Measurements from ENCODE around the gene F12. TPM values are rescaled to one million over a fixed set of nuclear protein-coding genes. Genes with fewer than 3 reads are reported as not detected.

F12 gene
- total RNA-seq, 1 donor from 2014 or later, result 1.8 TPM

- Mint-ChIP-seq H3K9me3 (ENCODE audit: low read depth) (no peaks in the 10 kb centered on the region), H3K27ac (ENCODE audit: unreplicated experiment) (no peak overlapping the region), H3K27me3 (ENCODE audit: low read depth) (no peaks in the 10 kb centered on the region), H3K36me3 (ENCODE audit: low read depth) (no peaks in the 10 kb centered on the region), H3K4me3 (ENCODE audit: unreplicated experiment) (no peak overlapping the region), H3K4me1 (ENCODE audit: low read depth) (peaks cover 14% of the 10 kb centered on the region)
- TF ChIP-seq CTCF (IDR thresholded peaks at IDR 0.05), result no peak
- no peak for DNase-seq (ENCODE audit: low spot score)
These were observed 35.6 kb downstream of the F12 start for GRCh38 chr5:177373806-177374205.

- H3K4me1 Mint-ChIP-seq (ENCODE audit: low read depth), result peaks cover 17% of the 10 kb centered on the region
- no peaks in the 10 kb centered on the region for H3K9me3 Mint-ChIP-seq (ENCODE audit: low read depth)
- no peak overlapping the region for H3K4me3 Mint-ChIP-seq (ENCODE audit: unreplicated experiment)
- no peaks in the 10 kb centered on the region for H3K27me3 Mint-ChIP-seq (ENCODE audit: low read depth)
- no peak for TF ChIP-seq CTCF (IDR thresholded peaks at IDR 0.05)
- no peak for DNase-seq (ENCODE audit: low spot score)
- no peak overlapping the region for H3K27ac Mint-ChIP-seq (ENCODE audit: unreplicated experiment)
- H3K36me3 Mint-ChIP-seq (ENCODE audit: low read depth), result no peaks in the 10 kb centered on the region
These were observed 36.5 kb downstream of the F12 start for GRCh38 chr5:177372910-177373309.

- no peak for DNase-seq (ENCODE audit: low spot score)
- H3K9me3 Mint-ChIP-seq (ENCODE audit: low read depth), result no peaks in the 10 kb centered on the region
- no peak overlapping the region for H3K4me3 Mint-ChIP-seq (ENCODE audit: unreplicated experiment)
- no peaks in the 10 kb centered on the region for H3K36me3 Mint-ChIP-seq (ENCODE audit: low read depth)
- TF ChIP-seq CTCF (IDR thresholded peaks at IDR 0.05), result no peak
- no peak overlapping the region for H3K27ac Mint-ChIP-seq (ENCODE audit: unreplicated experiment)
- H3K27me3 Mint-ChIP-seq (ENCODE audit: low read depth), result no peaks in the 10 kb centered on the region
- peaks cover 17% of the 10 kb centered on the region for H3K4me1 Mint-ChIP-seq (ENCODE audit: low read depth)
These were observed 37.1 kb downstream of the F12 start for GRCh38 chr5:177372034-177372896.

GRCh38 chr5:177371120-177372033 is 38.0 kb downstream of the F12 start:
- H3K9me3 Mint-ChIP-seq (ENCODE audit: low read depth), result no peaks in the 10 kb centered on the region
- H3K27me3 Mint-ChIP-seq (ENCODE audit: low read depth), result no peaks in the 10 kb centered on the region
- no peaks in the 10 kb centered on the region for H3K36me3 Mint-ChIP-seq (ENCODE audit: low read depth)
- DNase-seq (ENCODE audit: low spot score), result no peak
- peak overlapping the region; percentile 12 for H3K27ac Mint-ChIP-seq (ENCODE audit: unreplicated experiment)
- H3K4me3 Mint-ChIP-seq (ENCODE audit: unreplicated experiment), result peak overlapping the region; percentile 69
- no peak for TF ChIP-seq CTCF (IDR thresholded peaks at IDR 0.05)
- peaks cover 23% of the 10 kb centered on the region for H3K4me1 Mint-ChIP-seq (ENCODE audit: low read depth)

GRCh38 chr5:177370488-177371119 is 38.8 kb downstream of the F12 start:
- peaks cover 27% of the 10 kb centered on the region for H3K4me1 Mint-ChIP-seq (ENCODE audit: low read depth)
- no peak overlapping the region for H3K27ac Mint-ChIP-seq (ENCODE audit: unreplicated experiment)
- peak; percentile 78 for TF ChIP-seq CTCF (IDR thresholded peaks at IDR 0.05)

More at GRCh38 chr5:177370488-177371119, 38.8 kb downstream of the F12 start:
- no peaks in the 10 kb centered on the region for H3K9me3 Mint-ChIP-seq (ENCODE audit: low read depth)
- no peak for DNase-seq (ENCODE audit: low spot score)
- H3K36me3 Mint-ChIP-seq (ENCODE audit: low read depth), result no peaks in the 10 kb centered on the region
- H3K4me3 Mint-ChIP-seq (ENCODE audit: unreplicated experiment), result peak overlapping the region; percentile 64
- H3K27me3 Mint-ChIP-seq (ENCODE audit: low read depth), result no peaks in the 10 kb centered on the region
